Panc1 (cell line): ENCODE measurements around the gene KCNJ11.

ENCODE experiments used
- POLR2AphosphoS5 ChIP-seq: IDR thresholded peaks from 2 replicates; pipeline ENCODE4 v1.6.1; 2012; ENCODE audit warnings: mild to moderate bottlenecking, low read depth, low read length, moderate library complexity
- TCF7L2 ChIP-seq: IDR thresholded peaks from 2 replicates; pipeline ENCODE4 v1.6.1; 2011; ENCODE audit warnings: mild to moderate bottlenecking, low read depth, low read length, inconsistent platforms
- TF ChIP-seq, protein P1 (sequence below): fragments of 450-650 bp; IDR thresholded peaks from 2 replicates; pipeline ENCODE4 v1.5.1; 2017; ENCODE audit warnings: mild to moderate bottlenecking
- TF ChIP-seq, protein P2 (sequence below), 2 experiments: IDR thresholded peaks; 2 replicates each; pipeline ENCODE4 v1.6.1; 2011 to 2012; ENCODE audit warnings: low read depth in 2 of 2, control low read depth in 1 of 2, low read length in 1 of 2, mild to moderate bottlenecking in 1 of 2, moderate library complexity in 1 of 2; ENCODE audit not compliant: insufficient read depth in 1 of 2

DNA sequence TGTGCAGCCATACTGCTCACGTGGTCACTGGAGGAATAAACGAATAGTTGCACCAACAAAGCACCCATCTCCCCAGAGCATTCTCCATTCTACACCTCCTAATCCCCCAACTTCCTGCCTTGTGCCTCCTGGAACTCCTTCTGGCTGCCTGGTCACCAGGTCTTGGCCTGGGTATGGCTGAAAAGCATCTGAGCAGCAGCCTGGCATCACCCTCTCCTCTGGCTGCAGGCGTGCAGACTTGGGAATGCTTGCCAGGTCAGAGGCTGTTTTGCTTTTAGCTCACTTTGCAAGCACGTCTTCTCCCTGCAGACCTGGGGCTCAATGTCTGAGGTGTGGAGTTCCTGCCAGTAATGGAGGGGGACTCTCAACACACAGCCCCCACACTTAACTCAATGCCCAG is 33.3 kb upstream of the KCNJ11 start:
- TF ChIP-seq, protein P1, sequence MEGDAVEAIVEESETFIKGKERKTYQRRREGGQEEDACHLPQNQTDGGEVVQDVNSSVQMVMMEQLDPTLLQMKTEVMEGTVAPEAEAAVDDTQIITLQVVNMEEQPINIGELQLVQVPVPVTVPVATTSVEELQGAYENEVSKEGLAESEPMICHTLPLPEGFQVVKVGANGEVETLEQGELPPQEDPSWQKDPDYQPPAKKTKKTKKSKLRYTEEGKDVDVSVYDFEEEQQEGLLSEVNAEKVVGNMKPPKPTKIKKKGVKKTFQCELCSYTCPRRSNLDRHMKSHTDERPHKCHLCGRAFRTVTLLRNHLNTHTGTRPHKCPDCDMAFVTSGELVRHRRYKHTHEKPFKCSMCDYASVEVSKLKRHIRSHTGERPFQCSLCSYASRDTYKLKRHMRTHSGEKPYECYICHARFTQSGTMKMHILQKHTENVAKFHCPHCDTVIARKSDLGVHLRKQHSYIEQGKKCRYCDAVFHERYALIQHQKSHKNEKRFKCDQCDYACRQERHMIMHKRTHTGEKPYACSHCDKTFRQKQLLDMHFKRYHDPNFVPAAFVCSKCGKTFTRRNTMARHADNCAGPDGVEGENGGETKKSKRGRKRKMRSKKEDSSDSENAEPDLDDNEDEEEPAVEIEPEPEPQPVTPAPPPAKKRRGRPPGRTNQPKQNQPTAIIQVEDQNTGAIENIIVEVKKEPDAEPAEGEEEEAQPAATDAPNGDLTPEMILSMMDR, result no peak
- no peak for TF ChIP-seq POLR2AphosphoS5
- TF ChIP-seq TCF7L2, result no peak
- TF ChIP-seq, protein P2, sequence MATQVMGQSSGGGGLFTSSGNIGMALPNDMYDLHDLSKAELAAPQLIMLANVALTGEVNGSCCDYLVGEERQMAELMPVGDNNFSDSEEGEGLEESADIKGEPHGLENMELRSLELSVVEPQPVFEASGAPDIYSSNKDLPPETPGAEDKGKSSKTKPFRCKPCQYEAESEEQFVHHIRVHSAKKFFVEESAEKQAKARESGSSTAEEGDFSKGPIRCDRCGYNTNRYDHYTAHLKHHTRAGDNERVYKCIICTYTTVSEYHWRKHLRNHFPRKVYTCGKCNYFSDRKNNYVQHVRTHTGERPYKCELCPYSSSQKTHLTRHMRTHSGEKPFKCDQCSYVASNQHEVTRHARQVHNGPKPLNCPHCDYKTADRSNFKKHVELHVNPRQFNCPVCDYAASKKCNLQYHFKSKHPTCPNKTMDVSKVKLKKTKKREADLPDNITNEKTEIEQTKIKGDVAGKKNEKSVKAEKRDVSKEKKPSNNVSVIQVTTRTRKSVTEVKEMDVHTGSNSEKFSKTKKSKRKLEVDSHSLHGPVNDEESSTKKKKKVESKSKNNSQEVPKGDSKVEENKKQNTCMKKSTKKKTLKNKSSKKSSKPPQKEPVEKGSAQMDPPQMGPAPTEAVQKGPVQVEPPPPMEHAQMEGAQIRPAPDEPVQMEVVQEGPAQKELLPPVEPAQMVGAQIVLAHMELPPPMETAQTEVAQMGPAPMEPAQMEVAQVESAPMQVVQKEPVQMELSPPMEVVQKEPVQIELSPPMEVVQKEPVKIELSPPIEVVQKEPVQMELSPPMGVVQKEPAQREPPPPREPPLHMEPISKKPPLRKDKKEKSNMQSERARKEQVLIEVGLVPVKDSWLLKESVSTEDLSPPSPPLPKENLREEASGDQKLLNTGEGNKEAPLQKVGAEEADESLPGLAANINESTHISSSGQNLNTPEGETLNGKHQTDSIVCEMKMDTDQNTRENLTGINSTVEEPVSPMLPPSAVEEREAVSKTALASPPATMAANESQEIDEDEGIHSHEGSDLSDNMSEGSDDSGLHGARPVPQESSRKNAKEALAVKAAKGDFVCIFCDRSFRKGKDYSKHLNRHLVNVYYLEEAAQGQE (IDR thresholded peaks at IDR 0.05; ENCODE audit: insufficient read depth in 1 of 2, low read depth in 2 of 2, low read length in 1 of 2), result no peak
